AG10803 (cell line): Measurements from ENCODE around the gene MYH16.
A peak's percentile ranks its signal among the peaks of the same experiment; 100 is the strongest.
"Not testable (repeated sequence)": the region's sequence is repeated elsewhere in the genome, so short reads cannot be mapped to it uniquely, and the experiment has no call there.

Experiments
- DNase-seq: peaks from one replicate; pipeline ENCODE4 v3.0.0; 2010; ENCODE audit warnings: low read depth
- H3K4me3 ChIP-seq: 2 replicates; pipeline ENCODE4 v1.5.1; 2011; ENCODE audit warnings: mild to moderate bottlenecking, low read length, control low read depth
- TF ChIP-seq, protein P1 (sequence below): conservative IDR thresholded peaks from 2 replicates; pipeline ENCODE4 v1.5.1; 2011; ENCODE audit warnings: mild to moderate bottlenecking, low read length, control low read depth, inconsistent platforms

MYH16 gene

DNA sequence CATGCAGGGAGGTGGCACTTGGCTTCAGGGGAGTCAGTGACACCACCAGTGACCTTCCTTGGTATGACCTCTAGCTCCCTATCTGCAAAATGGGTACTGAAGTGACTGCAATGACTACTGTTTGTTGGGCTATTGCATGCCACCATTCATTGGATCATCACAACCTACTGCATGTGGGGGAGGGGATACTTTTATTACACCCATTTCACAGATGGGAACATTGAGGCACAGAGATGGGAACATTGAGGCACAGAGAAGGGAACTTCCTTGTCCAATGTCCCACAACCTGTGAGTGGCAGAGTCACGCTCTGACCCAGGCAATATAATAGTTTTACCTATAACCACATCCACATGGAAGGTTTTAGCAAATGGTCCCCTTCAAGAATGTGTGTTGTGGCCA lies 12.2 kb upstream of the MYH16 start:
- DNase-seq: no peak
- TF ChIP-seq, protein P1, sequence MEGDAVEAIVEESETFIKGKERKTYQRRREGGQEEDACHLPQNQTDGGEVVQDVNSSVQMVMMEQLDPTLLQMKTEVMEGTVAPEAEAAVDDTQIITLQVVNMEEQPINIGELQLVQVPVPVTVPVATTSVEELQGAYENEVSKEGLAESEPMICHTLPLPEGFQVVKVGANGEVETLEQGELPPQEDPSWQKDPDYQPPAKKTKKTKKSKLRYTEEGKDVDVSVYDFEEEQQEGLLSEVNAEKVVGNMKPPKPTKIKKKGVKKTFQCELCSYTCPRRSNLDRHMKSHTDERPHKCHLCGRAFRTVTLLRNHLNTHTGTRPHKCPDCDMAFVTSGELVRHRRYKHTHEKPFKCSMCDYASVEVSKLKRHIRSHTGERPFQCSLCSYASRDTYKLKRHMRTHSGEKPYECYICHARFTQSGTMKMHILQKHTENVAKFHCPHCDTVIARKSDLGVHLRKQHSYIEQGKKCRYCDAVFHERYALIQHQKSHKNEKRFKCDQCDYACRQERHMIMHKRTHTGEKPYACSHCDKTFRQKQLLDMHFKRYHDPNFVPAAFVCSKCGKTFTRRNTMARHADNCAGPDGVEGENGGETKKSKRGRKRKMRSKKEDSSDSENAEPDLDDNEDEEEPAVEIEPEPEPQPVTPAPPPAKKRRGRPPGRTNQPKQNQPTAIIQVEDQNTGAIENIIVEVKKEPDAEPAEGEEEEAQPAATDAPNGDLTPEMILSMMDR: no peak
- no peak overlapping the region for H3K4me3 ChIP-seq

DNA sequence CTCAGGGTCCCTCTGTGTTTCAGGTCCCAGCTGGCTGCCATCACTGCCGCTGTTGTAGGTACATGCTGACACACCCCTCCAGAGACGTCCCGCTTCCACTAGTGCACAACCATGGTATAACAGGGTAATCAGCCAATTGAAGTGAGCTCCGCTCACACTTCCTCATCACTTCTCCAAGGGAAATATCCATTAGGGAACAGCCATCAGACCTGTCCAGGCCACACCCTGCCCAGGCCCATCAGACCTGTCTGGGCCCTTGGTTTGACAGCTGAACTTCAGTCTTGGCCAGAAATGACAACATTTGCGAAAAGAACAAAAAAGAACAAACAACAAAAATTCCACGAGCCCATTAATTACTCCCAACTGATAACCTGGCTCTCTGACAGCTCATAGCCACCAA lies 11.0 kb upstream of the MYH16 start:
- TF ChIP-seq, protein P1: no peak
- DNase-seq: no peak
- no peak overlapping the region for H3K4me3 ChIP-seq

DNA sequence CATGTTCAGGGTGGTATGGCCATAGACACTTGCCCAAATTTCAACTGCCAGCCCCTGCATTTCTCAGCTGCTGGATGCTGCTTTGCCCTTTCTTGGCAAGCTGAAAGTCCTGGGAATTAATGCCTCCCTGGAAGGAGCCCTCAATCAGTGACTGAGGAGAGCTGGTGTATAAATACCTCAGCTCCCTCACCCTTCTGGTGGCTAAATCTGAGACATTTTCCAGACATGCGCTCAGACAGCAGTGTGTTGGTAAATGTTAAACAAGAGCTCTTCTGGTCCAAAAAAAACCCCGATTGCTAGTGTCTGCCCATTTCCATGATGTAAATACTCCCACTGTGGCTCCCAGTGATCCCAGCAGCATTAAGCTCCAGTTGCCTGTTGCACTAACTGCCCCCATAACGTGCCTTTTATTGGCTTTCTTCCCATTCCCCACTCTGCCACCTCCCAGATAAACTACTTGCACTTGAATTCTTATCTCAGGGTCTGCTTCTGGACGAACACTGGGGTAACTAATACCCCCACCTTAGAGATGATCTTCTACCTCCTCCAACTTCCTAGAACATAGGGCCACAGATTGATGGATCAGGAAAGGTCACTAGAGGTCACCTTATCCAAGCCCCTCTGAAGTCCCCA lies 6.7 kb upstream of the MYH16 start:
- H3K4me3 ChIP-seq: no peak overlapping the region
- no peak for DNase-seq
- TF ChIP-seq, protein P1: no peak

DNA sequence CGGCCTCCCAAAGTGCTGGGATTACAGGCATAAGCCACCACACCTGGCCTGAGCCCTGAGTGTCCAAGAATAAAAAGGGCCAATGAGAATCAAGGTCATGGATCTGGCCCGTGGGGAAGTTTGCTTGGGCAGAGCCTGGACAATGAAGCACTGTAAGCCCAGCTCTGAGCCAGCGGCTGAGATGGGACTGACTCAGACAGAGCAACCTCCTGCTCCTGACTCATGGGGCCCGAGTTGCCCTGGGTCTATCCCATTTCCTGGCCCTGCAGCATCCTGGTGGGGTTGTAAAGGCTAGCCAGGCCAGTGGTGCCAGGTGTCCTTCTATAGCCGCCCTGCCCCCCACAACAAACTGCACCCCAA lies 5.2 kb upstream of the MYH16 start:
- TF ChIP-seq, protein P1: no peak
- no peak overlapping the region for H3K4me3 ChIP-seq
- peak; percentile 77 for DNase-seq

DNA sequence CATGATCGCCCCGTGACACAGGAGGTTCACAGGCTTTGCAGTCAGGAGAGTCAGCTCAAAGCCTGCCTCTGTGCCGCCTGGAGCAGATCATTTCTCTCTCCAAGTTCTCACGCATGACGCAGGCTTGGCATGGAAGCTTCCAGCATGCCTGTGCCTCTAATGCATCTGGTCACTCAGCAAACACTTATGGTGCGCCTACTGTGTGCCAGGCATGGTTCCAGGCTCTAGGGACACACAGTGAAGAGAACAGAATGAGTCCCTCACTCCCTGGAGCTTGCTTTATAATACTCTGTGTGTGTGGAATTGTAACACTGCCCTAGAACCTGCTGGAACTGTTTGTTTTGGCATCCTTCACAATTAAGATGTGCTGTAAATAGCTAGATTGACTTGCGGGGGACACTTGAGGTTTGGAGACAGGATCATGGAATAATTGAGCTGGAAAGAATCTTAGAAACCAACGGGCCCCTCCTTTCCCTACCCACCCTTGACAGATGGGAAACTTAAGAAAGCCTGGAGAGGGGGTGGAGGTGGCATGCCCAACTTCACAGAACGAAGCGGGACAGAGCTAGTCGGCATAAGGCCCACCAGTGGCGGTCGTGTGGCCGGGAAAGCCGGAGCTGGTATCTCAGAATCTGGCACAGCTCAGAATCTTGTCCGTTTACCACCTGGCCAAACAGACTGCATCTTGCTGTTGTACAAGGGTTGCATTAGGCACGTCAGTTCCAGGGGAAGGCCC lies 4.6 kb upstream of the MYH16 start:
- no peak overlapping the region for H3K4me3 ChIP-seq
- TF ChIP-seq, protein P1: no peak
- DNase-seq: no peak

DNA sequence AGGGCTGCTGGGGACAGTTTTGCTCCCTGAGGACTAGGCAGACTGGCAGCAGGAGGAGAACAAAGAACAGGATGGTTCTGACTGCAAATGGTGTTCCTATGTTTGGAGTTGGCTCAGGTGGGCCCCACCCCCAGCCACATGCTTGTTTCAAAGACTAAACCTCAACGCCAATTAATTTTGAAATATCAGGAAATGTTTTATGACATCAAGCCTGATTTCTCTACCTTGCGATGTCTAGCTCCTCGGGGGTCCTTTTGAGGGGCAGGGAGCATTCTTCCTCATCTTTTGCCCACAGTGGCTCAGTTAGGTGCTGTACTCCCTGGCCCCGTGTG lies 4.1 kb upstream of the MYH16 start:
- TF ChIP-seq, protein P1: no peak
- DNase-seq: no peak
- no peak overlapping the region for H3K4me3 ChIP-seq

DNA sequence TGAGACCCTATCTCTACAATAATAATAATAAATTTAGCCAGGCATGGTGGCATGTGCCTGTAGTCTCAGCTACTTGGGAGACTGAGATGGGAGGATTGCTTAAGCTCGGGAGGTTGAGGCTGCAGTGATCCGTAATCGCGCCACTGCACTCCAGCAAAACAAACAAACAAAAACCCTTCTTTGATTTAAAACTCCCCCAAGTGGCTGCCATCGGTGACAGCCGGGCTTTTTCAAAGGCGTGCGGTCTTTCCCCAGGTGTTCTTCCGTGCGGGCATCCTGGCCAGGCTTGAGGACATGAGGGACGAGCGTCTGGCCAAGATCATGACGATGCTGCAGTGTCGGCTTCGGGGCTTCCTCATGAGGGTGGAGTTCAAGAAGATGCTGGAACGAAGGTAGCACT lies 1.9 kb upstream of the MYH16 start:
- no peak for DNase-seq
- no peak overlapping the region for H3K4me3 ChIP-seq
- TF ChIP-seq, protein P1: no peak

DNA sequence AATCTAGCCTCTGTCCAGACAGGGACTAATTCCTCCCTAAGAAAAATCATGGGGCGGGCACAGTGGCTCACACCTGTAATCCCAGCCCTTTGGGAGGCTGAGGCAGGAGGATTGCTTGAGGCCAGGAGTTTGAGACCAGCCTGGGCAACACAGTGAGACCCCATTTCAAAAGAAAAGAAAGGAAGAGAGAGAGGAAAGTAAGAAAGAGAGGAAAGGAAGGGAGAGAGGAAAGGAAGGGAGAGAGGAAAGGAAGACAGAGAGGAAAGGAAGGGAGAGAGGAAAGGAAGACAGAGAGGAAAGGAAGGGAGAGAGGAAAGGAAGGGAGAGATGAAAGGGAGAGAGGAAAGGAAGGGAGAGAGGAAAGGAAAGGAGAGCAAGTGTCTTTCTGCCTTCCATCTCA lies 922 bp downstream of the MYH16 start:
- DNase-seq, H3K4me3 ChIP-seq: not testable (repeated sequence)

DNA sequence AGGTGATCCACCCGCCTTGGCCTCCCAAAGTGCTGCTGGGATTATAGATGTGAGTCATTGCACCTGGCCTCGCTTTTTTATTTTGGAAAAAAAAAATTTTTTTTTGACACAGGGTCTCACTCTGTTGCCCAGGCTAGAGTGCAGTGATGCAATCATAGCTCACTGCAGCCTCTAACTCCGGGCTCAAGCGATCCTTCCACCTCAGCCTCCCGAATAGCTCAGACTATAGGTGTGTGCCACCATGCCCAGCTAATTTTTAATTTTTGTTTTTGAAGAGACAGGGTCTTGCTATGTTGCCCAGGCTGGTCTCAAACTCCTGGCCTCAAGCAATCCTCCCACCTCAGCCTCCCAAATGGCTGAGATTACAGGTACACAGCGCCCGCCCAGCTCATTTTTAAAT lies 2.3 kb downstream of the MYH16 start:
- not testable (repeated sequence) for DNase-seq, H3K4me3 ChIP-seq
